AML-193 (cell line): Measurements from ENCODE around the gene MMP17.

Experiments used
- DNase-seq, 2 experiments: peaks; one replicate each; lab custom pipeline; 2025; lab: John Stamatoyannopoulos, UW

MMP17 gene

DNA sequence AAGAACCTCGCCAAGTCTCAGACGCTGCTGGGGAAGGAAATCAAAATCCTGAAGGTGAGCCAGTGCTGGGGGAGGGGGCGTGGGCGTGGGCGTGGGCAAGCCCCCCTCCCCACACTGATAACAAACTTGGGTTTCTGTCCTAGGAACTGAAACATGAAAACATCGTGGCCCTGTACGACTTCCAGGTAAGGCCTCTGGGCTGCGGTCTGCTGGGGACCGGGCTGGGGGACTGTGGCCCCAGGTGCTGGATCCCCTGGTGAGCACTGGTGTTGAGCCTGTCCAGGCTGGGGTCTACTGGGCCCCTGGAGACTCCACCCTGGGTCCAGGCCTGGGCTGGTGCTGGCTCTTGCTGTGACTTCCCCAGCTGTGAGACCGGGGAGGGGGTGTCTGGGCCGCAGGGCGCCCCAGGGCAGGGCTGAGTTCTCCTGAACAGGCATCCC lies 67.5 kb downstream of the MMP17 start:
- no peak for DNase-seq

GRCh38 chr12:131896080-131896810 lies 68.1 kb downstream of the MMP17 start:
- peak; percentile 54 to 55 for DNase-seq

DNA sequence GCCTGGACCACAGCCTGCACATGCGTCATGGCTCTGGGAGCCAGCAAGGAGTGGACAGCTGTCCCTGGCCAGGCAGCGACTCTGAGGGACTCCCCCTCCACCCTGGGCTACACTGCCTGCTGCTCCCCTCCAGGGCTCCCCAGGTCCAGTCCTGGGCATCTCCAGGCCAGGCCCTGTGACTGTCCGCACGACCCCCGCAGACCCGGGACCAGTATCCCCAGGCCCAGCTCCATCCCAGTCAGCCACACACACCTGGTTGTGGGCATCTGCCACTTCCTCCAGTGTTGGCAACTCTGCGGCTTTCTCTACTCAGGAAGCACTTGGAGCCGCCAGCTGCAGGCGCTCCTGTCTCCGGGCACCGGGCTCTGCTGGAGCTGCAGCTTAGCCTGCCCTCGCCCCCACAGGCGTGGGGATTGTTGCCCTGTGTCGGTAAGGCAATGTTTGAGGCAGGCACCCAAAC lies 68.6 kb downstream of the MMP17 start:
- no peak for DNase-seq

GRCh38 chr12:131897276-131897675 lies 69.1 kb downstream of the MMP17 start:
- no peak for DNase-seq

DNA sequence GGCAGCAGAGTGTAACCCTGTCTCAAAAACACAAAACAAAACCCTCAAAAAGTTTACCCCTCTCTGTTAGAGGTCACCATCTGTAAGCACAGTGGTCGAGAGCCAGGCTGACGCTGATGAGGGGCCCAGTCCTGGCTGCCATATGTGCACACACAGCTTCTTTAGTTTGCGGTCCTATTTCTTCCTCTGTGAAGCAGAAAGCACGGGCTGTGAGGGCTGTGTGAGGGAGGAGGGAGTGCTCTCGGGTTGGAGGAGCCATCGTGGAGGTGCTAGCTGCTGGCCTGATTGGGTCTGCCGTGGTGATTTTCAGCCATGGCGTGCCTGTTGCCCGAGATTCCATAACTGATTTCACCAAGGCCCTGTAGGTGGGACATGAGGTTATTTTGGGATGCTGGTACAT lies 69.7 kb downstream of the MMP17 start:
- DNase-seq: no peak

- DNase-seq: no peak
Measured at GRCh38 chr12:131900397-131900796, 72.2 kb downstream of the MMP17 start.
